ENCODE data around the gene ZNF134.

DNA sequence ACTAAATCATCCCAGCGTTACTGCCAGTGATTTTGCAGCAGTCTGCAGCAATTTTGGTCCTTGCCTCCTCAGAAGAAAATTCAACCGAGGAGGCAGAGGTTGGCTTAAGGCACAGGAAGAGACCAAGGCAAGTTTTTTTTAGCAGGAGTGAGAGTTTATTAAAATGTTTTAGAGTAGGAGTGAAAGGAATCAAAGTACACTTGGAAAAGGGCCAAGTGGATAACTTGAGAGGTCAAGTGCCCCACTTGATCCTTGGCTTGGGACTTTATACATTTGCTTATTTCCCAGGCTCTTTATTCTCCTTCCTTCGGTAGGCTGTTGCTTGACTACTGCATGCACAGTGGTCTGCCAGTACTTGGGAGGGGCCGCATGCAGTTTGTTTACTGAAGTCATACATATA, 2.9 kb upstream of the ZNF134 start:
- TF ChIP-seq CTCF (IDR thresholded peaks at IDR 0.05; ENCODE audit: insufficient read depth, low read depth, low read length) (no peak), EZH2 (IDR thresholded peaks at IDR 0.05; ENCODE audit: insufficient read depth, low read length) (no peak)
